ENCODE measurements around the gene COG8. TPM values are rescaled to one million over a fixed set of nuclear protein-coding genes. Genes with fewer than 3 reads are reported as not detected.

COG8 gene
- total and polyA plus RNA-seq, 9 of the 15 experiments (the other 6 are each of a cell fraction or from before 2014, with no cell fraction given) = 3.7 to 42.6 (median 30.1) TPM

DNA sequence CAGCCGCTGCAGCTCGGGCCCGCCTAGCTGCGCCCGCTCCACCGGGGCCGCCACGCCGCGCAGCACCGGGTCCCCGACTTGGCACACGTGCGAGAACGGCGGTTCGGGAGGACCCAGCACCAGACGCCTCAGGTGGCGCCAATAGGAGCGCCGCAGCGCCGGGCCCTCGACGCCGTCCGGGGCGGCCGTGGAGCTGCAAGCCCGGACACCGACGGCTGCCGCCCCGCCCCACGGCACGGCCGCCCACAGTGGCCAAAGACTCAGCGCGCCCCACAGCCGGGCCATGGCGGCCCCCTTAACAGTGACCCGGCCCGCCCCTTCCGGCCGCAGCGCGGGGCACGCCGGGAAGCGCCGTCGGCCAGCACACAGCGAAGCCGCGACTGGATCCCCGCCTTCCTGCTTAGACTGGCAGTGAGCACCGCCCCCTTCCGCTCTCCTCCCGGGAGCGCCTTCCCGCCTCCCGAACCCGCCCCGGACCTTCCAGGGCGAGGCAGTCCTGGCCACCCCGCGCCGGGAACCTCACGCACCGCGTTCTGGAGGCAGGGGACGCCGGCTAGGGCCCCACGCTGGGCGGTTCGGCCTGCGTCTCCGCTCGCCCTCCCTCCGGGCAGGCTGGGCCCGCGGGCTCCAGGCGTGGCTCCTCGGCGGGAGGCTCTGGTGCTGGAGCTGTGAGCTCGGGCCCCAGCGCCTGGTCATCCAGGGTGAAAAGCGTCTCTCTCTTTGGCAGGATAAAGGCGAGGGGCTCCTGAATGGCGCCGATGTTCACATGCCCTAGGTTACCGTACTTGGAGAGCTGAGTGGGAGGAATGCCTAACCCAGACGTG is 8.9 kb downstream of the COG8 start, which contains the start of gene PDF:
Gene PDF (minus strand): TSS at position 303 of the 824 bp plus-strand sequence. CDS start 18 bp downstream, at position 285.
- WGBS (ENCODE audit: insufficient coverage, low coverage, missing lambda C conversion rate) = 2% methylated on average over 63 of the region's 93 CpGs
- Histone ChIP-seq H3K27ac (ENCODE audit: extremely low read depth, low read depth, low read length) (peak within 1 kb of the TSS; percentile 95), H3K9ac (ENCODE audit: insufficient read depth in 1 of 2, low read depth in 2 of 2, low read length in 2 of 2) (peak within 1 kb of the TSS; percentile 85 to 97), H4K20me1 (replicated peaks; ENCODE audit: control insufficient read depth, insufficient read depth, low read length) (peaks cover 24% of the 10 kb centered on the region), H3K9me3 (replicated peaks; ENCODE audit: control insufficient read depth, insufficient read depth, low read depth, low read length) (no peaks in the 10 kb centered on the region), H3K4me2 (ENCODE audit: insufficient read depth, low read length) (peak within 1 kb of the TSS; percentile 89), H3K79me2 (ENCODE audit: control insufficient read depth, insufficient read depth, low read length) (peaks cover 61% of the 10 kb centered on the region), H3K36me3 (ENCODE audit: control insufficient read depth, insufficient read depth, low read length) (peaks cover 80% of the 10 kb centered on the region), H3K4me1 (replicated peaks in 1 of 2; ENCODE audit: control insufficient read depth in 2 of 2, insufficient read depth in 2 of 2, low read length in 2 of 2) (peaks cover 21 to 53% of the 10 kb centered on the region in 2 experiments; a peak in 4 of 5 replicates), H3K27me3 (ENCODE audit: control insufficient read depth in 2 of 2, insufficient read depth in 2 of 2, low read length in 2 of 2) (no peaks in the 10 kb centered on the region), H2AFZ (ENCODE audit: low read depth, low read length) (peak within 1 kb of the TSS; percentile 86), H3K4me3 (peak within 1 kb of the TSS; percentile 88), H3K9me1 (ENCODE audit: control insufficient read depth, insufficient read depth, low read length) (no peaks in the 10 kb centered on the region)
- ChIA-PET POLR2A (interaction anchor here (0.6 to 5.1 kb wide), 9 partner anchors 8 to 810 kb away, joined by 3 to 51 read pairs (median 4); partner anchors contain the start of genes COG8 and NIP7), CTCF (ENCODE audit: low intra/inter-chr PET ratio) (interaction anchor here (1.1 kb wide), 1 partner anchor 9 kb away, joined by 8 read pairs; the partner anchor contains the start of genes COG8 and NIP7)
- peak; percentile 97 for ATAC-seq
- in situ Hi-C loops (cut with MboI) (no loop called here), intact Hi-C loops (cut with micrococcal nuclease) (no loop called here)
- DNase-seq (ENCODE audit: extremely low read depth in 1 of 4, low spot score in 3 of 4) = peak; percentile 90 to 97 (median 92)
- FAIRE-seq = peak; percentile 84
- BruUV-seq (replicated peaks) = no TSS peak
- no peak for TF ChIP-seq NCOA2 (IDR thresholded peaks at IDR 0.05; ENCODE audit: partially characterized antibody in 2 of 2)
- peak; percentile 33; the same call in 1 of the 2 replicates for TF ChIP-seq STAG1 (CRISPR knock-in tag; IDR thresholded peaks at IDR 0.05; ENCODE audit: borderline replicate concordance)
- TF ChIP-seq ASH1L (IDR thresholded peaks at IDR 0.05; ENCODE audit: borderline replicate concordance, low read depth, partially characterized antibody) = no peak
- TF ChIP-seq BRD4 (IDR thresholded peaks at IDR 0.05) = no peak
- TF ChIP-seq, protein P1, sequence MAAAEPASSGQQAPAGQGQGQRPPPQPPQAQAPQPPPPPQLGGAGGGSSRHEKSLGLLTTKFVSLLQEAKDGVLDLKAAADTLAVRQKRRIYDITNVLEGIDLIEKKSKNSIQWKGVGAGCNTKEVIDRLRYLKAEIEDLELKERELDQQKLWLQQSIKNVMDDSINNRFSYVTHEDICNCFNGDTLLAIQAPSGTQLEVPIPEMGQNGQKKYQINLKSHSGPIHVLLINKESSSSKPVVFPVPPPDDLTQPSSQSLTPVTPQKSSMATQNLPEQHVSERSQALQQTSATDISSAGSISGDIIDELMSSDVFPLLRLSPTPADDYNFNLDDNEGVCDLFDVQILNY (CRISPR knock-in tag; IDR thresholded peaks at IDR 0.05) = no peak
- TF ChIP-seq, protein P2, sequence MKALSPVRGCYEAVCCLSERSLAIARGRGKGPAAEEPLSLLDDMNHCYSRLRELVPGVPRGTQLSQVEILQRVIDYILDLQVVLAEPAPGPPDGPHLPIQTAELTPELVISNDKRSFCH (CRISPR knock-in tag; IDR thresholded peaks at IDR 0.05) = no peak
- TF ChIP-seq, protein P2 (tag; IDR thresholded peaks at IDR 0.05) = peak; percentile 66; the same call in 1 of the 2 replicates
- TF ChIP-seq, protein P3, sequence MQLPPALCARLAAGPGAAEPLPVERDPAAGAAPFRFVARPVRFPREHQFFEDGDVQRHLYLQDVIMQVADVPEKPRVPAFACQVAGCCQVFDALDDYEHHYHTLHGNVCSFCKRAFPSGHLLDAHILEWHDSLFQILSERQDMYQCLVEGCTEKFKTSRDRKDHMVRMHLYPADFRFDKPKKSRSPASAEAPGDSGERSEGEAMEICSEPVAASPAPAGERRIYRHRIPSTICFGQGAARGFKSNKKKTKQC (CRISPR knock-in tag; IDR thresholded peaks at IDR 0.05) = no peak; the same call in none of the 2 replicates
- TF ChIP-seq MCM7 (IDR thresholded peaks at IDR 0.05) = no peak
- peak; percentile 41 for TF ChIP-seq RBM25 (IDR thresholded peaks at IDR 0.05; ENCODE audit: low read depth, low read length, severe bottlenecking)
- TF ChIP-seq, protein P4, sequence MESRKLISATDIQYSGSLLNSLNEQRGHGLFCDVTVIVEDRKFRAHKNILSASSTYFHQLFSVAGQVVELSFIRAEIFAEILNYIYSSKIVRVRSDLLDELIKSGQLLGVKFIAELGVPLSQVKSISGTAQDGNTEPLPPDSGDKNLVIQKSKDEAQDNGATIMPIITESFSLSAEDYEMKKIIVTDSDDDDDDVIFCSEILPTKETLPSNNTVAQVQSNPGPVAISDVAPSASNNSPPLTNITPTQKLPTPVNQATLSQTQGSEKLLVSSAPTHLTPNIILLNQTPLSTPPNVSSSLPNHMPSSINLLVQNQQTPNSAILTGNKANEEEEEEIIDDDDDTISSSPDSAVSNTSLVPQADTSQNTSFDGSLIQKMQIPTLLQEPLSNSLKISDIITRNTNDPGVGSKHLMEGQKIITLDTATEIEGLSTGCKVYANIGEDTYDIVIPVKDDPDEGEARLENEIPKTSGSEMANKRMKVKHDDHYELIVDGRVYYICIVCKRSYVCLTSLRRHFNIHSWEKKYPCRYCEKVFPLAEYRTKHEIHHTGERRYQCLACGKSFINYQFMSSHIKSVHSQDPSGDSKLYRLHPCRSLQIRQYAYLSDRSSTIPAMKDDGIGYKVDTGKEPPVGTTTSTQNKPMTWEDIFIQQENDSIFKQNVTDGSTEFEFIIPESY (CRISPR knock-in tag; IDR thresholded peaks at IDR 0.05) = no peak; the same call in 1 of the 2 replicates
- no peak for TF ChIP-seq RBM39 (optimal IDR thresholded peaks at IDR 0.05; ENCODE audit: low read depth, low read length)
- TF ChIP-seq, protein P5, sequence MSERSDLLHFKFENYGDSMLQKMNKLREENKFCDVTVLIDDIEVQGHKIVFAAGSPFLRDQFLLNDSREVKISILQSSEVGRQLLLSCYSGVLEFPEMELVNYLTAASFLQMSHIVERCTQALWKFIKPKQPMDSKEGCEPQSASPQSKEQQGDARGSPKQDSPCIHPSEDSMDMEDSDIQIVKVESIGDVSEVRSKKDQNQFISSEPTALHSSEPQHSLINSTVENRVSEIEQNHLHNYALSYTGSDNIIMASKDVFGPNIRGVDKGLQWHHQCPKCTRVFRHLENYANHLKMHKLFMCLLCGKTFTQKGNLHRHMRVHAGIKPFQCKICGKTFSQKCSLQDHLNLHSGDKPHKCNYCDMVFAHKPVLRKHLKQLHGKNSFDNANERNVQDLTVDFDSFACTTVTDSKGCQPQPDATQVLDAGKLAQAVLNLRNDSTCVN (CRISPR knock-in tag; IDR thresholded peaks at IDR 0.05) = no peak

All from K562 (cell line).